DMS 273 (cell line): ENCODE results near the gene TUBD1.
"Not testable (repeated sequence)": the region's sequence is repeated elsewhere in the genome, so short reads cannot be mapped to it uniquely, and the experiment has no call there.

Experiments
- DNase-seq: peaks from one replicate; lab custom pipeline; 2025; ENCODE audit not compliant: unreplicated experiment; lab: John Stamatoyannopoulos, UW

TUBD1 gene

DNA sequence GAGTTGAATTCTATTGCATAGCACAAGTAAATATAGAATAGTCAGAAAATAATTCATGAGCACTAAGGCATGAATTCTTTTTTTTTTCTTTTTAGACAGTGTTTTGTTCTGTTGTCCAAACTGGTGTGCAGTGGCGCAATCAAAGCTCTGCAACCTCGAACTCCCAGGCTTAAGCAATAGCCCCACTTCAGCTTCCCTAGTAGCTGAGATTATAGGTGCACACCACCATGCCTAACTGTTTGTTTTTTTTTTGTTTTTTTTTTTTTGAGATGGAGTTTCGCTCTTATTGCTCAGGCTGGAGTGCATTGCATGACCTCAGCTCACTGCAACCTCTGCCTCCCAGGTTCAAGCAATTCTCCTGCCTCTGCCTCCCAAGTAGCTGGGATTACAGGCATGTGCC lies 16.6 kb downstream of the TUBD1 start:
- no peak for DNase-seq

DNA sequence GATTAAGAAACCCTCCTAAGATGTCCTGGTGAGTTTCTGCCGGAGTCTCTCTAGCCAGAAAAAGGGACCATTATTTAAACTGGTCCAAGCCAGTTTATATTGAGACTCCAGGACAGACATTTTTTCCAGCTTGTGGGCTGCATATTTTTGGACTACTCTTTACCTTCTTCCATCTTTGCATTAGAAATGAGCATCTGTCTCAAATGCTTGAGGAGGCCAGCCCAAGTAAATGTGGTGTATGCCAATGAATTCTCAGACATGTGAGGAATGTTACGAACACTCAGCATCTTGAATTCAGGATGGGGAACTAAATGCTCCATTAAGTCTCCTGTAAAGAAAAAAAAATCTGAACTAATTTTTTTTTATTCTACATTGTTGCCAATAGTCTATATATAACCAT lies 18.4 kb downstream of the TUBD1 start:
- DNase-seq: no peak

DNA sequence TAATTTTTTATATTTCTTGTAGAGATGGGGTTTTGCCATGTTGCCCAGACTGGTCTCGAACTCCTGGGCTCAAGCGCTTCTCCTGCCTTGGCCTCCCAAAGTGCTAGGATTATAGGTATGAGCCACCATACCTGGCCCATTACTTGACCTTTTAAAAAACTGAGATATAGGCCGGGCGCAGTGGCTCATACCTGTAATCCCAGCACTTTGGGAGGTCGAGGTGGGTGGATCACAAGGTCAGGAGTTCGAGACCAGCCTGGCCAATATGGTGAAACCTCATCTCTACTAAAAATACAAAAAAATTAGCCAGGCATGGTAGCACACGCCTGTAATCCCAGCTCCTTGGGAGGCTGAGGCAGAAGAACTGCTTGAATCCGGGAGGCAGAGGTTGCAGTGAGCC lies 19.3 kb downstream of the TUBD1 start:
- DNase-seq: not testable (repeated sequence)

DNA sequence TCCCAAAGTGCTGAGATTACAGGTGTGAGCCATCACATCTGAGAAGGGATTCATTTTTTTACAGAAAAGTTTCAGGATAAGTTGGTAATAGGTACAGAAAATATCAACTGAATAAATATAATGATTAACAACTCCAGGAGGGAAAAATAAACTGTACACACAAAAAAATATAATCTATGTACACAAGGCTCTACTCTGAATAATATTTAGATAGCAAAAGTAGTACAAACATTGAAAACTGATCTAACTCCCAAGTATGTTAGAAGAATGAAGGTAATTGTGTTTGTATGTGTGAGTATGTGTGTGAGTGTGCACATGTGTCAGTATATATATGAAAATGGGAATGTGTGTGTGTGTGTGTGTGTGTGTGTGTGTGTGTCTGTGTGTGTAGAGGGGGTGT lies 20.4 kb downstream of the TUBD1 start:
- no peak for DNase-seq

DNA sequence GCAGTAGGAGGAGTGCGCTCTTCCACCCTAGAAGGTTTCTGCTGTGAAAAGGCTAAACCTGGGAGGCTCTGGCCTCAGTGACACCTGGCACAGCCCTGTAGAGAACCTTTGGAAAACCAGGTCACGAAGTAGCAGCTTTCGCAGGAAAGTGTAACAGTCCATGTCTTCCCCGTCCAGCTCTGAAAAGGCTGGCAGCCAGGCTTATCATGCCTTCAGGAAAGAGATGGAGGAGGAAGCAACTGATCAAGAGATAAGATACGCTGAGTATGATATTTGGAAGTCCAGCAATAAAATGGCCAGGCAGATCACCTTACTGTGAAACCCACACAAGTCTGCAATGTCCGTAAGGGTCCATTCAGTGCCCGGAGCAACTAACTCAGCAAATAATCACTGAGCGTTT lies 22.3 kb downstream of the TUBD1 start:
- no peak for DNase-seq

DNA sequence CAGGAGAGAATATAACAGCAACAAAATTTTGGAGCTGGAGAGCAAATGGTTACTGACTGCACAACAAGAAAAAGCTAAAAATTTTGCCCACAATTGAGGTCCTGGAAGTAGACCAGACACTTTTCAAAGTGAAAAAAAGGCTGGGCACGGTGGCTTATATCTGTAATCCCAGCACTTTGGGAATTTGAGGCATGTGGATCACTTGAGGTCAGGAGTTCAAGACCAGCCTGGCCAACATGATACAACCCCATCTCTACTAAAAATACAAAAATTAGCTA lies 22.9 kb downstream of the TUBD1 start:
- no peak for DNase-seq

DNA sequence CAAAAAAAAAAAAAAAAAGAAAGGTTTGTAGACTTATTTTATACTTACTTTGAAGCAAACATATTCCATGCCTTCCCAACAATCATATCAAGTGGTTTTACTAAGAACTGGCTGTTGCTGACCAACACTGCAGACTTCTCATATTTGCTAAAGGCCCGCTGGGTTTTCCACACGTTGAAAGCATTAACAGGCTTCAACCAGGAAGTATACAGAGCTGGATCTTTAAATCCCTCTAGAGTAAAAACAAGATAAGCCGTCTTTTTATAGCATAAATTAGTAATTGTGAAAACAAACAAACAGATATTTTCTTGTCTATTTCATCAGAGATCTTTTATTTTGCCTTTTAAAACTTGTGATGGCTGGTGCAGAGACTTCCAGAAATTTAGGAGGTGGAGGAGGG lies 29.1 kb downstream of the TUBD1 start:
- DNase-seq: no peak

DNA sequence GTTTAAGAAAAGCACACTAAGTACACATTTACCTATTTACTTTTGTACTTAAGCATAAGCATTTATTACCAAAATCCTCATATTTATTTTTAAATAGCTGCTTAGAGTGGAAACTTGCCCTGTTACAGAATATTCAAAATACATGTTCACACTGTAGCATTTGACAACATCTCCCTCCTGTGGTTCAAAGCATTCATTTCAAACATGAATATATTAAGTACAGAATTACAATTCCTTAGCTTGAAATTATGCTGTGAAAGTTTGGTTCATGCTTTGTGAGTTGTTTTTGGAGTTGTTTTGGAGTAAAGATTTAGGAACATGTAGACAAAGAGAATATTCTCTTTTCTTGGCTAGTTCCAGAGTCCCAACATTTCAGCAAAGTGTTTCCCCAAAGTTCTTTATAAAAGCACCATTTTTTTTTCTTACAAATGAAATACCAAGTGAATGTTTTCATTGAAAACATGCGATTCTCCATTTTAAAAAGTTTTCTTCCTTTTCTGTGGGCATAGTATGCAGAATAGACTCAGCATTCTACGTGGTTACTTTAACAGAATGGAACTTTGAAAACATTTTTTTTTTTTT lies 33.2 kb downstream of the TUBD1 start:
- DNase-seq: peak; percentile 69

DNA sequence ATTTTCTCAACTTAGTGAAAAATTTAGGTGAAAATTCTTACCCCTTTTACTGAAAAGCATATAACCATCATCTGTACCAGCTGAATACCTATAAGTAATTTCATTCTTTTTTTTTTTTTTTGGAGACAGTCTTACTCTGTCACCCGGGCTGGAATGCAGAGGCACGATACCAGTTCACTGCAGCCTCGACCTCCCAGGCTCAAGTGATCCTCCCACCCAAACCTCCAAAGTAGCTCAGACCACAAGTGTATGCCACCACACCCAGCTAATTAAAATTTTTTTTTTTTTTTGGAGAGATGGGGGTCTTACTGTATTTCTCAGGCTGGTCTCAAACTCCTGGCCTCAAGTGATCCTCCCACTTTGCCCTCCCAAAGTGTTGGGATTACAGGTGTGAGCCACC lies 33.8 kb downstream of the TUBD1 start:
- DNase-seq: no peak

DNA sequence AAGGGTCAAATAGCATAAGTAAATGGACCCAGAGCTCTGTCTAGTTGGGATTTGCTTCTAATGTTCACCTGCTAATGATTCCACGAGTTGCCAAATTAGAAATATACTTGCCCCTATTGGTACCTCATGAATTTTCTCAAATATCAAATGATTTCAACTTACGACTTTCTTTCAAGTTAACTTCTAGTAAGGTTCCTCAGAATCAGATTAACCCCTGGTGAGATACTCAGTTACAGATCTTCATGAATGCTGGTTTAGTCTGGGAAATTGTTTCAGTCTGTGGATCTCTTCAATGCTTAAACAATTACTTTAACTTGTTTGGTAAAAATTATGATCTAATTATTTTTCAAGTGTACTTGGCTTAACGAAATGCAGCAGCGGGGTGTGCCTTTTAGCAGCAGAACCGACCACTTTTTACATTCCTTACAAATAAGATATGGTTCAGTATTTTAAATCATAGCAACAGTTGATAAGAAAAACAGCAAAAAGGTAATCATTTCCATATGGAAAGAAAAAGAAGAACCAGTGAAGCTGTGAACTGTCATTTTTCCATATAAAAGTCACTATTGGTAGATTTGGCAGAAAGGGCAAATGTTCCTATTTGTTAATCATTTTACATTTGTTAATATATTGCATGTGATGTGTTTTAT lies 34.5 kb downstream of the TUBD1 start:
- no peak for DNase-seq

DNA sequence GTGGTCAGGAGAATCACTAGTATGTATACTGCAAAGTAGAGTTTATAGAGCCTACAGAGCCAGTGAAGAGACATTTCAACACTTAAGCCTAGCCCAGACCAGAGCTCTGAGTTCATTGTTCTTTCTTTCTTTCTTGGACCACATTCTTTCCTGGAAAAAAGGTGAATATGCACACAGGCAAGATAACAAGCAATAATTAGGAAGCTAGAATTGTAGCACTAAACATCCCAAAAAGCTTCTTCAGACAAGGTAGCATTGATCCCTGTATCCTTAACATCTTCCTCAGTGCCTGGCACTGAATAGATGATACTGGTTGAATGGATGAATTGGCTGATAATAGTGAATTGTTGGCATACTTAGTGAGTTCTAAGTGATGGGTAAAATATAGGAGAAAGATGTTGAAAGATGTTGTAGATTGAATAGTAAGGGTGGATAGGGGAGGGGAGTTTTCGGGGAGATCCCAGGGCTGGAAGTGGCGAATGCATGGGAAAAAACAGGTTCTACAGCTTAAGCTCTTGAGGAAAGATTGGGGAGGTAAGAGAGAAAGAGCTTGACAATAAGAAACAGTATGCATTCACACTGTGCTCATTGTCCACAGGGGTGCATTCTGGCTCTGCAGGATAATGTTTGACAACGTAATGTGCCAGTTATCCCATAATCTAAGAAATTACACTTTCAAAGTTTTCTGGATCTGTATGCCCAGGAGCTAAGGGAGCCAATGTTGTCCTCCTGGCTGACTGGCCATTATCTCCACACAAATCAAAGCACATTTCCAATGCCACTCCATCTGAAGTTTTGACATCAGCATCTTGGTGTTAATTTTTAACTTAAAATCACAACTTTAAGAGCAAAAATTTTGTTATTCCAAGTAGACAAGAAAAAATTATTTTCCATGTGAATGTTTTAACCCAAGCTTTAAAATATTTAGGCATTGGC lies 35.6 kb downstream of the TUBD1 start:
- DNase-seq: no peak

DNA sequence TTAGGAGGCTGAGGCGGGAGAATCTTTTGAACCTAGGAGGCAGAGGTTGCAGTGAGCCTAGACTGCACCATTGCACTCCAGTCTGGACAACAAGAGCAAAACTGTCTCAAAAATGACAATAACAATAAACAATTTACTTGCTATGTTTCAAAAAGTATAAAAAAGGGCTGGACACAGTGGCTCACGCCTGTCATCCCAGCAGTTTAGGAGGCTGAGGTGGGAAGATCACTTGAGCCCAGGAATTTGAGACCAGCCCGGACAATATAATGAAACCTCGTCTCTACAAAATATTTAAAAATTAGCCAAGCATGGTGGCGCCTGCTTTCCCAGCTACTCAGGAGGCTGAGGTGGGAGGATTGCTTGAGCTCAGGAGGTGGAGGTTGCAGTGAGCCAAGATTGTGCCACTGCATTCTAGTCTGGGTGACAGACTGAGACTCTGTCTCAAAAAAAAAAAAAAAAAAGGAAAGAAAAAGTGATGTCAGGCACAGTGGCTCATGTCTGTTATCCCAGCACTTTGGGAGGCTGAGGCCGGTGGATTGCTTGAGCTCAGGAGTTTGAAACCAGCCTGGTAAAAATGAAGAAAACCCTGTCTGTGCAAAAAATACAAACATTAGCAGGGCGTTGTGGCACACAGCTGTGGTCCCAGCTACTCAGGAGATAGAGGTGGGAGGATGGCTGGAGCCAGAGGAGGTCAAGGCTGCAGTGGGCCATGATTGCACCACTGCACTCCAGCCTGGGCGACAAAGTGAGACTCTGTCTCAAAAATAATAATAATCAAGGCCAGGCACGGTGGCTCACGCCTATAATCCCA lies 38.6 kb downstream of the TUBD1 start:
- not testable (repeated sequence) for DNase-seq

DNA sequence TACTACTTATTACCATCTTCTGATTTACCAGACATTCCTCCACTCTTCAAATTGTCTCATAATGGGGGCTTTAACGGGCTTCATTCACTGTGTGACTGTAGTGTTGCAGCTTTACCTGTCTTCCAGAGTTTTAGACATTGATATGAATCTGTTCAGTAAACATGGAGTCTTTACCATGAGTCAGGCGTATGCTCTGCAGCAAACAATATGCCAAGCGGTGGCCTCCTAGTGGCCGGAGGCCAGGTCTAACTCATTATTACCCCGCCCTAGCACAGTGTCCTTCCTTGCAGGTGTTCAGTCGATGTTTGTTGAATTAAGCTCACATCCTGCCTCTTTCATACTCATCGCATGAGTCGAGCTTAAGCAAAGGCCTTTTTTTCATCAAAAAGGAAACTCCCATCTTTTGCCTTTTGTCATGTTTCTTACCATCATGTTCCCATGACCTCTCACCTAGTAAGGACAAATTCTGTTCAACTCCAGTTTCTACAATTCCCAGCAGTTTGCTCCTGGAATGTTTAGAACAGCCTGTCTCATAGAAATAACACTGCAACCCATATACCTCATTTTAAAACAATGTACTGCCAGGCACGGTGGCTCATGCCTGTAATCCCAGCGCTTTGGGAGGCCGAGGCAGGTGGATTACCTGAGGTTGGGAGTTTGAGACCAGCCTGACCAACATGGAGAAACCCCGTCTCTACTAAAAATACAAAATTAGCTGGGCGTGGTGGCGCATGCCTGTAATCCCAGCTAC lies 39.4 kb downstream of the TUBD1 start:
- peak; percentile 56 for DNase-seq

DNA sequence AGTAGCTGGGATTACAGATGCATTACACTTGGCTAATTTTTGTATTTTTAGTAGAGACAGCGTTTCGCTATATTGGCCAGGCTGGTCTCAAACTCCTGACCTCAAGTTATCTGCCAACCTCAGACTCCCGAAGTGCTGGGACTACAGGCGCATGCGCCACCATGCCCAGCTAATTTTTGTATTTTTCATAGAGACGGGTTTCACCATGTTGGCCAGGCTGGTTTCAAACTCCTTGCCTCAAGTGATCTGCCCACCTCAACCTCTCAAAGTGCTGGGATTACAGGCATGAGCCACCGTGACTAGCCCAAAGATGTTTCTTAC lies 39.9 kb downstream of the TUBD1 start:
- DNase-seq: not testable (repeated sequence)

DNA sequence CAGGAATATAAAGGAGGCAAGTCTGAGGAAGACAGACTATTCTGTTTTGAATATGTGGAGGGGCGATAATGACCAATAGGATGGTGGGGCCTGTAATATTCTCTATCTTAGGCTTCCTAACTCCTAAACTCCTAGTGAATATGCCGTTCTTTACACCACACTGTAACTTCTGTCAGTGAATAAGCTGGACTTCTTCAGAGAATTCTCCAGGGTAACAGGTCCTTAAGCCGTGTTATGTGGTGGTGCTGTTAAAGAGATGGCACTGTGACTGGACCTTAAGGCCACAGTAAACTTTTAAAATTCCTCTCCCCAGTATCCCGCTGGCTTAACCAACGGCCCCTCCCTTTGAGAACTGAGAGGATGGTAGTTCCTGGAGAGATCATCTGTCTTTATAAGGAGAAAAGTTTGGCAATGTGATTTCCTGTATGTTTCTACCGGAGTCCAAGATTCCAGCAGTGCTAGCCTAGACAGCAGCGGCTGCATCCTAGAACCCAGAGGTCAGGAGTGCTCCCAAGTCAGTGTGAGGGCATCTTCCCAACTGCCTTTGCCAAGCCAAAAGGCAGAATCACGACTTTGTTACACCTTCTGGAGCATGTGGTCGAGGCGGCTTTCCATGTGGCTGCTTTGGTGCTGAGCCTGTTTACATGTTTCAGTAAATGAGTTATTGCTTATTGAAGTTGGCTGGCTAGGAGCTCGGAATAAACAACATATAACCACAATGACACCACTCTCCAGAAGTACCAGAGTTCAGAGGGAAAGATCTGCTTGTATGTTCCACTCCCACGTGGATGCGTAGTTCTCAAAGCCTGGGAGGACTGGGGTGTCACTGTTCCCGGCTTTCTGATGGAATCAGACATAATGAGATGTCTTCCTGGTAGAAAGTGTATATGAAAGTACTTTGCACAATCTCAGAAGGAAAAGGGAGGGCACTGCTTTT lies 41.0 kb downstream of the TUBD1 start:
- DNase-seq: no peak

DNA sequence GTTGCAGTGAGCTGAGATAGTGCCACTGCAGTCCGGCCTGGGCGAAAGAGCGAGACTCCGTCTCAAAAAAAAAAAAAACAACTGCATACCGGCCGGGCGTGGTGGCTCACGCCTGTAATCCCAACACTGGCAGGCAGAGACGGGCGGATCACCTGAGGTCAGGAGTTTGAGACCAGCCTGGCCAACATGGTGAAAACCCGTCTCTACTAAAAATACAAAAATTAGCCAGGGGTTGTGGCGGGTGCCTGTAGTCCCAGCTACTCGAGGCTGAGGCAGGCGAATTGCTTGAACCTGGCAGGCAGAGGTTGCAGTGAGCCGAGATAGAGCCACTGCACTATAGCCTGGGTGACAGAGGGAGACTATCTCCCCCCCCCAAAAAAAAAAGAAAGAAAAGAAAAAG lies 42.4 kb downstream of the TUBD1 start:
- not testable (repeated sequence) for DNase-seq

DNA sequence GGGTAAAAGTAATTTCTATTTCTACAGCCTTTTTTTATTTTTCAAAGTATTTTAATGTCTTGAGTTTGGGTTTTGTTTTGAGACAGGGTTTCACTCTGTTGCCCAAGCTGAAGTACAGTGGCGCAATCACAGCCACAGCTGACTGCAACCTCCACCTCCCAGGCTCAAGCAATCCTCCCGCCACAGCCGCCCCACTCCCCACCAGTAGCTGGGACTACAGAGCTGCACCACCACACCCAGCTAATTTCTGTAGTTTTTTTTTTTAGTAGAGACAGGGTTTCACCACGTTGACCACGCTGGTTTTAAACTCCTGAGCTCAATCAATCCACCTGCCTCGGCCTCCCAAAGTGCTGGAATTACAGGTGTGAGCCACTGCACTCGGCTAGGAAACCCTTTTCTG lies 44.0 kb downstream of the TUBD1 start:
- DNase-seq: no peak

DNA sequence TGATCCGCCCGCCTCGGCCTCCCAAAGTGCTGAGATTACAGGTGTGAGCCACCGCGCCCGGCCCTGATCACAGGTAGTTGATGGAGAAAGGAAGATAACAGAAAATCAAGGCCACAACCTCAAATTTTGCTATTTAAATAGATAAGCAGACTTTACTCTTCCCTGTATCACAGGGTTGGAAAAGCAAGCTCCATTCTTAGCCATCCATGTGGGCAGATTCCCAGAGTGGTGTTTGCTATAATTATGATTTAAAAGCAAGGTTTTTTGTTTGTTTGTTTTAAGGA lies 44.4 kb downstream of the TUBD1 start:
- no peak for DNase-seq

DNA sequence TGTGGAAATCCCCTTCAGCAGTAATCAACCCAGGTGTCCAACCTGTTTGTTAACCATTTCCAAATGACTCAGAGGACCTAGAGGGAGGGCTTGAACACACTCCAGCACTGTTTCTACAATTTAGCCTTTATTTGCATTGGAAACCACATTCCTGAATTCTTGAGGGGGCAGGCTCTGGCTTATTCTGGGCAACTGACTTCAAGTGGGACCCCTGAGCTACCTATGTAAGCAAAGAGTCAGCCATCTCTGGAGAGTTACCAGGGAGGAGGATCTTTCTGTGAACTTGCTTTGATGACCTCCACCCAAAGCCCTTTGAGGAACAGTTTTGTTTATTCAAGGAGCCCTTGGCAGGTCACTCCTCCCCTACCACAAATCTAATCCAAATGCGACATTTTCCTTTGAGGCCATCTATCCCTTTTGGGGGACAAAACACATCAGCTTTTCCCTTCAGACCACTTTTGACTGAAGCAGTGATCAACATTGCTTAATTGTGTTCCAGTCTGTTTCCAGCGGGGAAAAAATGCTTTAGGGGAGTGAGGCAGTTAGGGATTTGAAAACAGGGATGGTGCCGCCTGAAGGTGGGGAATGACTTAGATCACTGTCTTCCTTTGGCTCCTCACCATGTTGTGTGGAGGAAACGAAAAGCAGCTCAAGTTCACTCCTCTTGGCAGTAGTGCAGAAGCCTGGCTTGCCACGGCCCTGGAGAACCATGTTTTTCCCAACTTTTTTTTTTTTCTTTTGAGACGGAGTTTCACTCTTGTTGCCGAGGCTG lies 46.2 kb downstream of the TUBD1 start:
- DNase-seq: peak; percentile 80
